Esophagus mucosa (tissue), 1 donor: ENCODE data around the gene OSBPL3. TPM values are rescaled to one million over a fixed set of nuclear protein-coding genes. Genes with fewer than 3 reads are reported as not detected.
"Not testable (repeated sequence)": the region's sequence is repeated elsewhere in the genome, so short reads cannot be mapped to it uniquely, and the experiment has no call there.

ENCODE experiments used
- ATAC-seq: fragments of 200-7000 bp; cut with Tn5 transposase; one replicate; pipeline ENCODE4 v1.9.1; 2020
- total RNA-seq: library from RNA; stranded (reverse); gene quantifications from one replicate; pipeline ENCODE4 v1.2.4, GENCODE V29; 2023
- donor health status: DM: yes; HTN: yes; CAD: no.

OSBPL3 gene
- total RNA-seq, 1 donor from 2014 or later = 16.1 TPM

GRCh38 chr7:24916463-24917040, 63.4 kb downstream of the OSBPL3 start:
- ATAC-seq = no peak

GRCh38 chr7:24914465-24914859, 65.5 kb downstream of the OSBPL3 start:
- peak; percentile 44 for ATAC-seq

- no peak for ATAC-seq
Observed at GRCh38 chr7:24913801-24914464, 66.0 kb downstream of the OSBPL3 start.

- no peak for ATAC-seq
Observed at GRCh38 chr7:24912874-24913514, 67.0 kb downstream of the OSBPL3 start.

- ATAC-seq = no peak
Observed at GRCh38 chr7:24912424-24912823, 67.6 kb downstream of the OSBPL3 start.

GRCh38 chr7:24911213-24911603, 68.8 kb downstream of the OSBPL3 start:
- no peak for ATAC-seq

- no peak for ATAC-seq
Observed at GRCh38 chr7:24910551-24911212, 69.3 kb downstream of the OSBPL3 start.

GRCh38 chr7:24908727-24909126, 71.3 kb downstream of the OSBPL3 start:
- ATAC-seq = no peak

GRCh38 chr7:24908166-24908565, 71.8 kb downstream of the OSBPL3 start:
- no peak for ATAC-seq

GRCh38 chr7:24907311-24907886, 72.6 kb downstream of the OSBPL3 start:
- ATAC-seq = peak; percentile 82

GRCh38 chr7:24905996-24906770, 73.8 kb downstream of the OSBPL3 start:
- ATAC-seq = peak; percentile 75

GRCh38 chr7:24903992-24904391, 76.0 kb downstream of the OSBPL3 start:
- not testable (repeated sequence) for ATAC-seq

GRCh38 chr7:24903559-24903958, 76.4 kb downstream of the OSBPL3 start:
- no peak for ATAC-seq

GRCh38 chr7:24902931-24903330, 77.0 kb downstream of the OSBPL3 start:
- ATAC-seq = no peak

GRCh38 chr7:24902276-24902675, 77.7 kb downstream of the OSBPL3 start:
- no peak for ATAC-seq

- ATAC-seq = no peak
Observed at GRCh38 chr7:24899905-24900304, 80.1 kb downstream of the OSBPL3 start.

GRCh38 chr7:24899161-24899560, 80.8 kb downstream of the OSBPL3 start:
- no peak for ATAC-seq

- no peak for ATAC-seq
Observed at GRCh38 chr7:24898691-24899090, 81.3 kb downstream of the OSBPL3 start.

GRCh38 chr7:24896031-24896501, 83.9 kb downstream of the OSBPL3 start:
- peak; percentile 17 for ATAC-seq

- ATAC-seq = no peak
Observed at GRCh38 chr7:24894429-24895221, 85.4 kb downstream of the OSBPL3 start.

GRCh38 chr7:24891311-24891735, 88.7 kb downstream of the OSBPL3 start:
- no peak for ATAC-seq
